Measurements from ENCODE around the gene EDN3. TPM values are rescaled to one million over a fixed set of nuclear protein-coding genes. Genes with fewer than 3 reads are reported as not detected.

Gene EDN3
- total RNA-seq, 2 donors from 2014 or later: not detected

GRCh38 chr20:59346061-59346460, 45.6 kb downstream of the EDN3 start:
- Mint-ChIP-seq H3K27me3 (ENCODE audit: insufficient read depth) (peaks cover 39% of the 10 kb centered on the region), H3K36me3 (ENCODE audit: low read depth) (no peaks in the 10 kb centered on the region), H3K4me3 (no peak overlapping the region), H3K9me3 (peaks cover 7% of the 10 kb centered on the region), H3K27ac (no peak overlapping the region), H3K4me1 (no peaks in the 10 kb centered on the region)
- Histone ChIP-seq H3K4me1 (ENCODE audit: control insufficient read depth, insufficient read depth, low read length) (no peaks in the 10 kb centered on the region), H3K27me3 (ENCODE audit: control insufficient read depth, insufficient read depth, low read length, poor library complexity, severe bottlenecking) (peaks cover 64% of the 10 kb centered on the region), H3K27ac (ENCODE audit: low read depth, low read length) (no peak overlapping the region), H3K9ac (ENCODE audit: extremely low read depth, low read length, poor library complexity, severe bottlenecking) (no peak overlapping the region), H3K4me3 (ENCODE audit: low read length) (no peak overlapping the region), H3K9me3 (ENCODE audit: control insufficient read depth, low read length) (no peaks in the 10 kb centered on the region), H3K36me3 (ENCODE audit: control insufficient read depth, insufficient read depth, low read length) (no peaks in the 10 kb centered on the region)
- no peak for DNase-seq
- TF ChIP-seq CTCF (conservative IDR thresholded peaks at IDR 0.05): no peak
- WGBS, 2 experiments (ENCODE audit: insufficient coverage in 1 of 2, insufficient read length in 1 of 2): 98 to 100% methylated on average over 1 to 2 of the region's 2 CpGs

- peaks cover 65% of the 10 kb centered on the region for H3K27me3 ChIP-seq (ENCODE audit: control insufficient read depth, insufficient read depth, low read length, poor library complexity, severe bottlenecking)
- no peak for TF ChIP-seq CTCF (conservative IDR thresholded peaks at IDR 0.05)
- H3K27ac ChIP-seq (ENCODE audit: low read depth, low read length): no peak overlapping the region
- Mint-ChIP-seq H3K4me3 (no peak overlapping the region), H3K27me3 (ENCODE audit: insufficient read depth) (peaks cover 37% of the 10 kb centered on the region), H3K9me3 (no peaks in the 10 kb centered on the region), H3K36me3 (ENCODE audit: low read depth) (no peaks in the 10 kb centered on the region), H3K27ac (no peak overlapping the region), H3K4me1 (no peaks in the 10 kb centered on the region)
- H3K9ac ChIP-seq (ENCODE audit: extremely low read depth, low read length, poor library complexity, severe bottlenecking): no peak overlapping the region
- DNase-seq: no peak
- no peak overlapping the region for H3K4me3 ChIP-seq (ENCODE audit: low read length)
- H3K36me3 ChIP-seq (ENCODE audit: control insufficient read depth, insufficient read depth, low read length): no peaks in the 10 kb centered on the region
- H3K4me1 ChIP-seq (ENCODE audit: control insufficient read depth, insufficient read depth, low read length): no peaks in the 10 kb centered on the region
- H3K9me3 ChIP-seq (ENCODE audit: control insufficient read depth, low read length): no peaks in the 10 kb centered on the region
- WGBS, 2 experiments (ENCODE audit: insufficient coverage in 1 of 2, insufficient read length in 1 of 2): 92 to 93% methylated on average over 1 of the region's 1 CpG
Observed at GRCh38 chr20:59349277-59349676, 48.9 kb downstream of the EDN3 start.

GRCh38 chr20:59350330-59351156, 50.1 kb downstream of the EDN3 start:
- WGBS, 2 experiments (ENCODE audit: insufficient coverage in 1 of 2, insufficient read length in 1 of 2): 87% methylated on average over 7 to 10 of the region's 10 CpGs
- H3K4me1 Mint-ChIP-seq: no peaks in the 10 kb centered on the region
- Histone ChIP-seq H3K4me1 (ENCODE audit: control insufficient read depth, insufficient read depth, low read length) (no peaks in the 10 kb centered on the region), H3K9me3 (ENCODE audit: control insufficient read depth, low read length) (no peaks in the 10 kb centered on the region), H3K4me3 (ENCODE audit: low read length) (no peak overlapping the region), H3K36me3 (ENCODE audit: control insufficient read depth, insufficient read depth, low read length) (no peaks in the 10 kb centered on the region), H3K9ac (ENCODE audit: extremely low read depth, low read length, poor library complexity, severe bottlenecking) (no peak overlapping the region), H3K27ac (ENCODE audit: low read depth, low read length) (no peak overlapping the region), H3K27me3 (ENCODE audit: control insufficient read depth, insufficient read depth, low read length, poor library complexity, severe bottlenecking) (peaks cover 53% of the 10 kb centered on the region)
- TF ChIP-seq CTCF (conservative IDR thresholded peaks at IDR 0.05): no peak
- H3K27me3 Mint-ChIP-seq (ENCODE audit: insufficient read depth): peaks cover 32% of the 10 kb centered on the region
- no peaks in the 10 kb centered on the region for H3K36me3 Mint-ChIP-seq (ENCODE audit: low read depth)
- no peak overlapping the region for H3K27ac Mint-ChIP-seq
- no peaks in the 10 kb centered on the region for H3K9me3 Mint-ChIP-seq
- H3K4me3 Mint-ChIP-seq: no peak overlapping the region
- DNase-seq: no peak
